Measurements from ENCODE around the gene SEMA5A. TPM values are rescaled to one million over a fixed set of nuclear protein-coding genes. Genes with fewer than 3 reads are reported as not detected.

The SEMA5A gene
- total RNA-seq, 1 experiment from 2014 or later, result 0.15 TPM

DNA sequence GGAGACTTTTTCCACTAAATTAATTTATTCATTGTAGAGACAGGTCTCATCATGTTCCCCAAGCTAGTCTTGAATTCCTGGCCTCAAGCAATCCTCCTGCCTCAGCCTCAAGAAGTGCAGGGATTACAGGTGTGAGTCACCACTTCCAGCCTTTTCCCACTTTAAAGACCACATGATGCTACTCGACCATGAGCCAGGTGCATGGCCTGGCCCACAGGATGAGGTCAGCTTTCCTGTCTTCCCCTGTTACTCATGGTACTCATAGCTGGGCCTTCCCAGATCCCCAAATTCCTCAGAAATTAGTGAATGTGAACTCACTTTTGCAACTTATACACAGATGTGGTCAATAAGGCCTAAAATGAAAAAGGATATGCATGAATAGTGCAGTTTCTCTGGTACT is 395.9 kb downstream of the SEMA5A start:
- H3K4me3 ChIP-seq (ENCODE audit: low read depth in 2 of 2, low read length in 2 of 2), result no peak overlapping the region
- in situ Hi-C loops (cut with HindIII; ENCODE audit: low pct_unique_long_range_greater_than_20kb, low sequenced_read_pairs) (no loop called here), intact Hi-C loops (cut with micrococcal nuclease; ENCODE audit: unreplicated experiment) (no loop called here)
- TF ChIP-seq POLR2AphosphoS5 (IDR thresholded peaks at IDR 0.05; ENCODE audit: low read depth, low read length) (no peak), SIN3A (IDR thresholded peaks at IDR 0.05; ENCODE audit: borderline replicate concordance, insufficient read depth, low read depth, low read length) (no peak), TCF7L2 (IDR thresholded peaks at IDR 0.05; ENCODE audit: low read depth, low read length) (no peak), REST (IDR thresholded peaks at IDR 0.05; ENCODE audit: insufficient read depth in 1 of 2, low read depth in 2 of 2, low read length in 1 of 2) (no peak)
- TF ChIP-seq, protein P1, sequence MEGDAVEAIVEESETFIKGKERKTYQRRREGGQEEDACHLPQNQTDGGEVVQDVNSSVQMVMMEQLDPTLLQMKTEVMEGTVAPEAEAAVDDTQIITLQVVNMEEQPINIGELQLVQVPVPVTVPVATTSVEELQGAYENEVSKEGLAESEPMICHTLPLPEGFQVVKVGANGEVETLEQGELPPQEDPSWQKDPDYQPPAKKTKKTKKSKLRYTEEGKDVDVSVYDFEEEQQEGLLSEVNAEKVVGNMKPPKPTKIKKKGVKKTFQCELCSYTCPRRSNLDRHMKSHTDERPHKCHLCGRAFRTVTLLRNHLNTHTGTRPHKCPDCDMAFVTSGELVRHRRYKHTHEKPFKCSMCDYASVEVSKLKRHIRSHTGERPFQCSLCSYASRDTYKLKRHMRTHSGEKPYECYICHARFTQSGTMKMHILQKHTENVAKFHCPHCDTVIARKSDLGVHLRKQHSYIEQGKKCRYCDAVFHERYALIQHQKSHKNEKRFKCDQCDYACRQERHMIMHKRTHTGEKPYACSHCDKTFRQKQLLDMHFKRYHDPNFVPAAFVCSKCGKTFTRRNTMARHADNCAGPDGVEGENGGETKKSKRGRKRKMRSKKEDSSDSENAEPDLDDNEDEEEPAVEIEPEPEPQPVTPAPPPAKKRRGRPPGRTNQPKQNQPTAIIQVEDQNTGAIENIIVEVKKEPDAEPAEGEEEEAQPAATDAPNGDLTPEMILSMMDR (IDR thresholded peaks at IDR 0.05), result no peak
- CTCF ChIA-PET, result no interaction called here
- no peaks in the 10 kb centered on the region for H3K36me3 ChIP-seq (ENCODE audit: control insufficient read depth, insufficient read depth, low read length)
- H3K27me3 ChIP-seq (ENCODE audit: control insufficient read depth, insufficient read depth, low read length), result no peaks in the 10 kb centered on the region
- no peaks in the 10 kb centered on the region; the same call in 1 of the 2 replicates for H3K9me3 ChIP-seq (ENCODE audit: control insufficient read depth, insufficient read depth, low read depth, low read length)
- H3K27ac ChIP-seq (ENCODE audit: low read length), result no peak overlapping the region
- H3K4me1 ChIP-seq (ENCODE audit: control insufficient read depth, insufficient read depth, low read length), result no peaks in the 10 kb centered on the region
- BruUV-seq (replicated peaks), result no TSS peak
- no peak for ATAC-seq
- POLR2A ChIA-PET, result no interaction called here
- DNase-seq (ENCODE audit: low read depth, low spot score), result no peak

DNA sequence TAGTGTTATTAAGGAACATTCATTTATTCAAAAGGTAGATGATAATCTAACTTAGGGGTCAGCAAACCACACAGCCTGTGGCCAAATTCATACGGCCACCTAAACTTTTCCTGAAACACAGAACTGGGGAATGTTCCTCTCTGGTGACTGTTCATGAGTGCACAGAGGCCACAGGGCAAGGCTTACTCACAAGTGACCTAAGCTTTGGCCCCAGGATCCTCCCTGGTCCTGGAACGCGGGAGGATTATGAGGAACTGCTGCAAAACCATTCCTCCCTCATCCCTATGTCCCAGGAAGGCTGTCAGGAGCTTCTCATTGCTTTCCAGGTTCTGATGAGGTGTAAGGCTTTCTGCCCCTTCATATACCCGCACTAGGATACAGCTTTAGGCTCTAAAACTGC is 397.6 kb downstream of the SEMA5A start:
- POLR2A ChIA-PET, result no interaction called here
- H3K4me3 ChIP-seq (ENCODE audit: low read depth in 2 of 2, low read length in 2 of 2), result no peak overlapping the region
- no peaks in the 10 kb centered on the region for H3K27me3 ChIP-seq (ENCODE audit: control insufficient read depth, insufficient read depth, low read length)
- DNase-seq (ENCODE audit: low read depth, low spot score), result no peak
- TF ChIP-seq TCF7L2 (IDR thresholded peaks at IDR 0.05; ENCODE audit: low read depth, low read length), result no peak
- TF ChIP-seq REST (IDR thresholded peaks at IDR 0.05; ENCODE audit: insufficient read depth in 1 of 2, low read depth in 2 of 2, low read length in 1 of 2), result no peak
- no peak for TF ChIP-seq POLR2AphosphoS5 (IDR thresholded peaks at IDR 0.05; ENCODE audit: low read depth, low read length)
- TF ChIP-seq, protein P1 (IDR thresholded peaks at IDR 0.05), result no peak
- TF ChIP-seq SIN3A (IDR thresholded peaks at IDR 0.05; ENCODE audit: borderline replicate concordance, insufficient read depth, low read depth, low read length), result no peak
- ATAC-seq, result no peak
- no peaks in the 10 kb centered on the region; the same call in 1 of the 2 replicates for H3K9me3 ChIP-seq (ENCODE audit: control insufficient read depth, insufficient read depth, low read depth, low read length)
- no TSS peak for BruUV-seq (replicated peaks)
- no peaks in the 10 kb centered on the region for H3K36me3 ChIP-seq (ENCODE audit: control insufficient read depth, insufficient read depth, low read length)
- in situ Hi-C loops (cut with HindIII; ENCODE audit: low pct_unique_long_range_greater_than_20kb, low sequenced_read_pairs), result no loop called here
- no peaks in the 10 kb centered on the region for H3K4me1 ChIP-seq (ENCODE audit: control insufficient read depth, insufficient read depth, low read length)
- CTCF ChIA-PET, result no interaction called here
- intact Hi-C loops (cut with micrococcal nuclease; ENCODE audit: unreplicated experiment), result no loop called here
- no peak overlapping the region for H3K27ac ChIP-seq (ENCODE audit: low read length)
